BLaER1 treated with 17β-estradiol and CSF1 and Interleukin-3, amounts not matched to agents 10 nM and 100 nM (cell line): ENCODE data around the gene ALK.

Experiments
- H3K27ac ChIP-seq, 11 experiments: shearing (Covaris generic); formaldehyde crosslinking; 2 replicates each; pipeline ENCODE4 v1.8.1; 2022
- H3K27me3 ChIP-seq, 11 experiments: shearing (Covaris generic); formaldehyde crosslinking; 2 replicates each; pipeline ENCODE4 v1.8.1; 2022
- H3K36me3 ChIP-seq, 11 experiments: shearing (Covaris generic); formaldehyde crosslinking; 2 replicates each; pipeline ENCODE4 v1.8.1; 2022
- H3K4me1 ChIP-seq, 10 experiments: shearing (Covaris generic); formaldehyde crosslinking; 2 replicates each; pipeline ENCODE4 v1.8.1; 2022
- H3K4me2 ChIP-seq, 11 experiments: shearing (Covaris generic); formaldehyde crosslinking; 2 replicates each; pipeline ENCODE4 v1.8.1; 2022
- H3K4me3 ChIP-seq, 10 experiments: shearing (Covaris generic); formaldehyde crosslinking; 2 replicates each; pipeline ENCODE4 v1.8.1; 2022
- H3K9ac ChIP-seq, 11 experiments: shearing (Covaris generic); formaldehyde crosslinking; 2 replicates each; pipeline ENCODE4 v1.8.1; 2022
- H3K9me3 ChIP-seq, 11 experiments: shearing (Covaris generic); formaldehyde crosslinking; replicated peaks in 1 of 11; 2 replicates each; pipeline ENCODE4 v1.8.1; 2022
- H4K20me1 ChIP-seq, 11 experiments: shearing (Covaris generic); formaldehyde crosslinking; 2 replicates each; pipeline ENCODE4 v1.8.1; 2022
- Cebpa-rat ChIP-seq, 11 experiments: shearing (Covaris generic); IDR thresholded peaks; 2 replicates each; pipeline ENCODE4 v1.8.1; 2022

The ALK gene

GRCh38 chr2:29802986-29803385, 118.4 kb downstream of the ALK start:
- Histone ChIP-seq H3K4me1 (no peaks in the 10 kb centered on the region), H3K4me2 (no peak overlapping the region), H3K9me3 (0 out of 22 replicates have a peak, but pooled peaks cover 0 to 8% (median 0%) of the 10 kb centered on the region in 11 experiments), H3K27ac (no peak overlapping the region), H3K27me3 (no peaks in the 10 kb centered on the region), H4K20me1 (no peaks in the 10 kb centered on the region), H3K4me3 (no peak overlapping the region), H3K36me3 (no peaks in the 10 kb centered on the region), H3K9ac (no peak overlapping the region)
- TF ChIP-seq Cebpa-rat (IDR thresholded peaks at IDR 0.05) = no peak

- H3K4me2 ChIP-seq = no peak overlapping the region
- no peaks in the 10 kb centered on the region for H3K27me3 ChIP-seq
- no peaks in the 10 kb centered on the region for H4K20me1 ChIP-seq
- no peak overlapping the region for H3K27ac ChIP-seq
- H3K9me3 ChIP-seq = no peaks in the 10 kb centered on the region
- H3K4me3 ChIP-seq = no peak overlapping the region
- H3K4me1 ChIP-seq = no peaks in the 10 kb centered on the region
- H3K36me3 ChIP-seq = no peaks in the 10 kb centered on the region
- H3K9ac ChIP-seq = no peak overlapping the region
- no peak for TF ChIP-seq Cebpa-rat (IDR thresholded peaks at IDR 0.05)
Observed at GRCh38 chr2:29799628-29800027, 121.8 kb downstream of the ALK start.

- H3K36me3 ChIP-seq = no peaks in the 10 kb centered on the region
- TF ChIP-seq Cebpa-rat (IDR thresholded peaks at IDR 0.05) = no peak
- no peak overlapping the region for H3K27ac ChIP-seq
- no peak overlapping the region for H3K4me3 ChIP-seq
- no peak overlapping the region for H3K9ac ChIP-seq
- no peaks in the 10 kb centered on the region for H4K20me1 ChIP-seq
- H3K4me1 ChIP-seq = no peaks in the 10 kb centered on the region
- H3K27me3 ChIP-seq = no peaks in the 10 kb centered on the region
- no peak overlapping the region for H3K4me2 ChIP-seq
- no peaks in the 10 kb centered on the region for H3K9me3 ChIP-seq
Observed at GRCh38 chr2:29797916-29798315, 123.5 kb downstream of the ALK start.

- Histone ChIP-seq H3K4me3 (no peak overlapping the region), H3K9ac (no peak overlapping the region), H4K20me1 (no peaks in the 10 kb centered on the region), H3K4me1 (no peaks in the 10 kb centered on the region), H3K4me2 (no peak overlapping the region), H3K9me3 (no peaks in the 10 kb centered on the region), H3K27me3 (no peaks in the 10 kb centered on the region), H3K36me3 (no peaks in the 10 kb centered on the region), H3K27ac (no peak overlapping the region)
- TF ChIP-seq Cebpa-rat (IDR thresholded peaks at IDR 0.05) = no peak
Observed at GRCh38 chr2:29796446-29796845, 124.9 kb downstream of the ALK start.

GRCh38 chr2:29789911-29790485, 131.4 kb downstream of the ALK start:
- no peaks in the 10 kb centered on the region for H4K20me1 ChIP-seq
- no peak overlapping the region for H3K9ac ChIP-seq
- no peak overlapping the region for H3K4me3 ChIP-seq

GRCh38 chr2:29787473-29788465, 133.6 kb downstream of the ALK start:
- Histone ChIP-seq H3K4me3 (no peak overlapping the region), H3K4me1 (0 out of 20 replicates have a peak, but pooled peaks cover 0 to 4% (median 0%) of the 10 kb centered on the region in 10 experiments), H3K27me3 (no peaks in the 10 kb centered on the region), H4K20me1 (no peaks in the 10 kb centered on the region), H3K9ac (no peak overlapping the region), H3K36me3 (no peaks in the 10 kb centered on the region), H3K9me3 (peaks cover 0 to 6% (median 0%) of the 10 kb centered on the region in 11 experiments; a peak in 1 of 22 replicates), H3K27ac (no peak overlapping the region), H3K4me2 (no peak overlapping the region)
- TF ChIP-seq Cebpa-rat (IDR thresholded peaks at IDR 0.05) = no peak

More at GRCh38 chr2:29789911-29790485, 131.4 kb downstream of the ALK start:
- Histone ChIP-seq H3K27ac (no peak overlapping the region), H3K36me3 (no peaks in the 10 kb centered on the region), H3K4me2 (no peak overlapping the region), H3K27me3 (no peaks in the 10 kb centered on the region), H3K9me3 (peaks cover 0 to 6% (median 0%) of the 10 kb centered on the region in 11 experiments; a peak in 1 of 22 replicates), H3K4me1 (no peaks in the 10 kb centered on the region)
- TF ChIP-seq Cebpa-rat (IDR thresholded peaks at IDR 0.05) = no peak

- H3K27me3 ChIP-seq = no peaks in the 10 kb centered on the region
- H4K20me1 ChIP-seq = no peaks in the 10 kb centered on the region
- no peak overlapping the region for H3K9ac ChIP-seq
- no peak overlapping the region for H3K4me2 ChIP-seq
- peaks cover 0 to 6% (median 0%) of the 10 kb centered on the region in 11 experiments; a peak in 1 of 22 replicates for H3K9me3 ChIP-seq
- TF ChIP-seq Cebpa-rat (IDR thresholded peaks at IDR 0.05) = no peak
- H3K4me1 ChIP-seq = 0 out of 20 replicates have a peak, but pooled peaks cover 0 to 4% (median 0%) of the 10 kb centered on the region in 10 experiments
- H3K27ac ChIP-seq = no peak overlapping the region
- no peak overlapping the region for H3K4me3 ChIP-seq
- no peaks in the 10 kb centered on the region for H3K36me3 ChIP-seq
Observed at GRCh38 chr2:29786361-29786760, 135.0 kb downstream of the ALK start.

GRCh38 chr2:29783666-29784065, 137.7 kb downstream of the ALK start:
- 0 out of 20 replicates have a peak, but pooled peaks cover 0 to 4% (median 0%) of the 10 kb centered on the region in 10 experiments for H3K4me1 ChIP-seq
- no peaks in the 10 kb centered on the region for H4K20me1 ChIP-seq
- H3K4me2 ChIP-seq = no peak overlapping the region
- no peaks in the 10 kb centered on the region for H3K9me3 ChIP-seq
- no peaks in the 10 kb centered on the region for H3K36me3 ChIP-seq
- no peak for TF ChIP-seq Cebpa-rat (IDR thresholded peaks at IDR 0.05)
- no peak overlapping the region for H3K27ac ChIP-seq
- no peak overlapping the region for H3K9ac ChIP-seq
- H3K27me3 ChIP-seq = no peaks in the 10 kb centered on the region
- H3K4me3 ChIP-seq = no peak overlapping the region
